MM.1S (cell line): Measurements from ENCODE around the gene PRR5.

Experiments
- DNase-seq: peaks from one replicate; pipeline ENCODE4 v3.0.0-alpha.2; 2015
- H2AFZ ChIP-seq: fragments of 300-600 bp; sonication (generic); 2 replicates; pipeline ENCODE4 v1.6.0; 2016; ENCODE audit warnings: antibody characterized with exemption, low read length
- H3F3A ChIP-seq: fragments of 300-600 bp; sonication (generic); 2 replicates; pipeline ENCODE4 v1.6.1; 2016; ENCODE audit warnings: mild to moderate bottlenecking, antibody characterized with exemption, low read length, moderate library complexity, mixed read lengths; ENCODE audit not compliant: insufficient read depth
- H3K27ac ChIP-seq: fragments of 300-600 bp; sonication (generic); 2 replicates; pipeline ENCODE4 v1.5.1; 2016; ENCODE audit warnings: mild to moderate bottlenecking, low read length
- H3K27me3 ChIP-seq: fragments of 300-600 bp; sonication (generic); replicated peaks from 2 replicates; pipeline ENCODE4 v1.6.0; 2016; ENCODE audit warnings: low read length; ENCODE audit not compliant: insufficient read depth
- H3K36me3 ChIP-seq: fragments of 300-600 bp; sonication (generic); replicated peaks from 2 replicates; pipeline ENCODE4 v1.6.1; 2016; ENCODE audit warnings: mild to moderate bottlenecking, low read length, mixed read lengths; ENCODE audit not compliant: insufficient read depth
- H3K4me1 ChIP-seq: fragments of 300-600 bp; sonication (generic); 2 replicates; pipeline ENCODE4 v1.6.1; 2016; ENCODE audit warnings: low read length, mixed read lengths
- H3K4me2 ChIP-seq: fragments of 300-600 bp; sonication (generic); 2 replicates; pipeline ENCODE4 v1.6.0; 2016; ENCODE audit warnings: low read depth, low read length
- H3K4me3 ChIP-seq: fragments of 300-600 bp; sonication (generic); 2 replicates; pipeline ENCODE4 v1.5.1; 2016; ENCODE audit warnings: low read length, mixed read lengths
- H3K79me2 ChIP-seq: fragments of 300-600 bp; sonication (generic); 2 replicates; pipeline ENCODE4 v1.6.1; 2016; ENCODE audit warnings: mixed run types, low read length, mixed read lengths
- H3K9ac ChIP-seq: fragments of 300-600 bp; sonication (generic); 2 replicates; pipeline ENCODE4 v1.6.1; 2016; ENCODE audit warnings: low read length, mixed read lengths
- H3K9me2 ChIP-seq: fragments of 300-600 bp; sonication (generic); replicated peaks from 2 replicates; pipeline ENCODE4 v1.6.1; 2016; ENCODE audit warnings: mild to moderate bottlenecking, low read length, mixed read lengths; ENCODE audit not compliant: insufficient read depth
- H3K9me3 ChIP-seq: fragments of 300-600 bp; sonication (generic); replicated peaks from 2 replicates; pipeline ENCODE4 v1.6.1; 2016; ENCODE audit warnings: mild to moderate bottlenecking, low read length, mixed read lengths; ENCODE audit not compliant: insufficient read depth
- H4K20me1 ChIP-seq: fragments of 300-600 bp; sonication (generic); 2 replicates; pipeline ENCODE4 v1.6.1; 2016; ENCODE audit warnings: mild to moderate bottlenecking, low read length, moderate library complexity, mixed read lengths; ENCODE audit not compliant: insufficient read depth
- CTCF ChIP-seq: fragments of 300-600 bp; sonication (generic); IDR thresholded peaks from 2 replicates; pipeline ENCODE4 v1.5.1; 2016; ENCODE audit warnings: antibody characterized with exemption, low read length, mixed read lengths
- EZH2 ChIP-seq: fragments of 300-600 bp; sonication (generic); optimal IDR thresholded peaks from 2 replicates; pipeline ENCODE3; 2017; ENCODE audit warnings: low read depth, mild to moderate bottlenecking, antibody characterized with exemption, low read length, mixed read lengths
- EZH2phosphoT487 ChIP-seq: fragments of 300-600 bp; sonication (generic); IDR thresholded peaks from 2 replicates; pipeline ENCODE4 v1.6.1; 2018; ENCODE audit warnings: antibody characterized with exemption, low read length

PRR5 gene

GRCh38 chr22:44668886-44669521 lies 33.0 kb upstream of the PRR5 start:
- DNase-seq = no peak
- Histone ChIP-seq H2AFZ (no peak overlapping the region), H3K27ac (no peak overlapping the region), H3K4me1 (no peaks in the 10 kb centered on the region), H3K36me3 (no peaks in the 10 kb centered on the region), H3F3A (no peaks in the 10 kb centered on the region), H3K9me3 (no peaks in the 10 kb centered on the region), H3K4me3 (no peak overlapping the region), H4K20me1 (no peaks in the 10 kb centered on the region), H3K79me2 (no peaks in the 10 kb centered on the region), H3K9me2 (no peaks in the 10 kb centered on the region), H3K27me3 (peaks cover 83% of the 10 kb centered on the region), H3K9ac (no peak overlapping the region), H3K4me2 (no peak overlapping the region)
- TF ChIP-seq EZH2 = no peak
- TF ChIP-seq CTCF = no peak

GRCh38 chr22:44669561-44669976 lies 32.4 kb upstream of the PRR5 start:
- no peak for DNase-seq
- no peaks in the 10 kb centered on the region for H4K20me1 ChIP-seq
- no peaks in the 10 kb centered on the region for H3K79me2 ChIP-seq
- TF ChIP-seq CTCF = peak; percentile 9; the same call in 1 of the 2 replicates
- TF ChIP-seq EZH2phosphoT487 = no peak
- no peaks in the 10 kb centered on the region for H3K9me3 ChIP-seq
- no peak overlapping the region for H3K4me2 ChIP-seq
- no peaks in the 10 kb centered on the region for H3K4me1 ChIP-seq
- H3K27me3 ChIP-seq = peaks cover 81% of the 10 kb centered on the region
- H3K9ac ChIP-seq = no peak overlapping the region
- no peaks in the 10 kb centered on the region for H3F3A ChIP-seq
- H3K4me3 ChIP-seq = no peak overlapping the region
- no peaks in the 10 kb centered on the region for H3K9me2 ChIP-seq
- H3K27ac ChIP-seq = no peak overlapping the region
- no peak overlapping the region for H2AFZ ChIP-seq
- H3K36me3 ChIP-seq = no peaks in the 10 kb centered on the region

GRCh38 chr22:44670220-44670988 lies 31.6 kb upstream of the PRR5 start:
- Histone ChIP-seq H3K27ac (no peak overlapping the region), H3K36me3 (no peaks in the 10 kb centered on the region), H3F3A (no peaks in the 10 kb centered on the region), H3K9me3 (no peaks in the 10 kb centered on the region), H3K27me3 (peaks cover 79% of the 10 kb centered on the region), H3K4me2 (no peak overlapping the region), H3K79me2 (no peaks in the 10 kb centered on the region), H3K4me3 (no peak overlapping the region), H2AFZ (no peak overlapping the region), H3K9me2 (no peaks in the 10 kb centered on the region), H3K4me1 (no peaks in the 10 kb centered on the region), H3K9ac (no peak overlapping the region), H4K20me1 (no peaks in the 10 kb centered on the region)
- no peak for DNase-seq
- no peak for TF ChIP-seq CTCF
- no peak for TF ChIP-seq EZH2
- no peak for TF ChIP-seq EZH2phosphoT487
